Karpas-422 (cell line): ENCODE measurements around the gene ANKRD44. TPM values are rescaled to one million over a fixed set of nuclear protein-coding genes. Genes with fewer than 3 reads are reported as not detected.

ENCODE experiments used
- DNase-seq: peaks from one replicate; pipeline ENCODE4 v3.0.0-alpha.2; 2015
- H2AFZ ChIP-seq: fragments of 200-600 bp; sonication (generic); 2 replicates; pipeline ENCODE4 v1.6.1; 2014; ENCODE audit warnings: antibody characterized with exemption, low read length, mixed read lengths
- H3K27ac ChIP-seq: fragments of 200-600 bp; sonication (generic); 2 replicates; pipeline ENCODE4 v1.5.1; 2014; ENCODE audit warnings: mild to moderate bottlenecking, low read length, moderate library complexity
- H3K27me3 ChIP-seq: fragments of 200-600 bp; sonication (generic); 2 replicates; pipeline ENCODE4 v1.6.1; 2014; ENCODE audit warnings: low read length, mixed read lengths
- H3K36me3 ChIP-seq: fragments of 200-600 bp; sonication (generic); 2 replicates; pipeline ENCODE4 v1.6.1; 2014; ENCODE audit warnings: low read length, mixed read lengths; ENCODE audit not compliant: insufficient read depth
- H3K4me1 ChIP-seq: fragments of 200-600 bp; sonication (generic); 2 replicates; pipeline ENCODE4 v1.6.1; 2014; ENCODE audit warnings: mild to moderate bottlenecking, low read length, mixed read lengths
- H3K4me2 ChIP-seq: fragments of 200-600 bp; sonication (generic); 2 replicates; pipeline ENCODE4 v1.6.1; 2014; ENCODE audit warnings: low read length, low read depth, mild to moderate bottlenecking; ENCODE audit not compliant: poor library complexity, severe bottlenecking
- H3K4me3 ChIP-seq: fragments of 200-600 bp; sonication (generic); 2 replicates; pipeline ENCODE4 v1.5.1; 2014; ENCODE audit warnings: mild to moderate bottlenecking, antibody characterized with exemption, low read length, mixed read lengths
- H3K79me2 ChIP-seq: fragments of 200-600 bp; sonication (generic); 2 replicates; pipeline ENCODE4 v1.6.1; 2014; ENCODE audit warnings: mild to moderate bottlenecking, low read length, mixed read lengths
- H3K9ac ChIP-seq: fragments of 200-600 bp; sonication (generic); 2 replicates; pipeline ENCODE4 v1.6.0; 2014; ENCODE audit warnings: low read length
- H3K9me2 ChIP-seq: fragments of 200-600 bp; sonication (generic), shearing (Covaris generic); replicated peaks from 2 replicates; pipeline ENCODE4 v1.6.0; 2014; ENCODE audit warnings: mild to moderate bottlenecking, low read length, moderate library complexity; ENCODE audit not compliant: insufficient read depth
- H3K9me3 ChIP-seq: fragments of 300-700, 200-600 bp; sonication (generic); 2 replicates; pipeline ENCODE4 v1.6.1; 2014; ENCODE audit warnings: low read length, mixed read lengths
- H4K20me1 ChIP-seq: fragments of 200-600 bp; sonication (generic); 2 replicates; pipeline ENCODE4 v1.6.1; 2014; ENCODE audit warnings: mild to moderate bottlenecking, antibody characterized with exemption, low read length, low read depth; ENCODE audit not compliant: insufficient read depth
- total RNA-seq: library from RNA; depleted of rRNA; stranded (reverse); fragments of >200 nt; shearing (Covaris generic); gene quantifications from 2 replicates; pipeline ENCODE4 v1.2.3, GENCODE V29; 2014; ENCODE audit warnings: low replicate concordance

ANKRD44 gene
- total RNA-seq, 1 experiment from 2014 or later, result 120 TPM

DNA sequence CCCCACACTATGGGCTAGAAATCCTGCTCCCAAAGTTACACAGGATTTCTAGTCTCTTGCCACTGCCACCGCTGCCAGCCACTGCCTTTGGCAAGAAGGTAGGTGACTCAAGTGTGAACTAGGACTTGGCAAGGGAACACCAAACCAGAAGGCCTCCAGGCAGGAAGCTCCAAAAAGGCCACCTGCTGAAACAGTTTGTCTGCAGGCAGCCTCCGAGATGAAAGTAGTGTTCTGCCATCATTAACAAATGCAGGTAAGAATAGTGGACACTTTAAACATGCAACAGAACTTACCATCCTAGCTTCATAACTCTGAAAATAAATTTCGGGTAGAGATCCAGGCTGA is 3.9 kb downstream of the ANKRD44 start:
- H3K9me2 ChIP-seq, result no peaks in the 10 kb centered on the region
- peak; percentile 59 for DNase-seq
- no peaks in the 10 kb centered on the region for H3K27me3 ChIP-seq
- H3K9ac ChIP-seq, result peak overlapping the region; percentile 84
- H3K4me2 ChIP-seq, result peak overlapping the region; percentile 73
- peaks cover 91% of the 10 kb centered on the region for H3K79me2 ChIP-seq
- H4K20me1 ChIP-seq, result peaks cover 5% of the 10 kb centered on the region; the same call in 1 of the 2 replicates
- H3K4me1 ChIP-seq, result peaks cover 77% of the 10 kb centered on the region
- peaks cover 18% of the 10 kb centered on the region for H3K36me3 ChIP-seq
- H3K9me3 ChIP-seq, result no peaks in the 10 kb centered on the region
- no peak overlapping the region for H2AFZ ChIP-seq
- H3K27ac ChIP-seq, result peak overlapping the region; percentile 92
- peak overlapping the region; percentile 86 for H3K4me3 ChIP-seq

DNA sequence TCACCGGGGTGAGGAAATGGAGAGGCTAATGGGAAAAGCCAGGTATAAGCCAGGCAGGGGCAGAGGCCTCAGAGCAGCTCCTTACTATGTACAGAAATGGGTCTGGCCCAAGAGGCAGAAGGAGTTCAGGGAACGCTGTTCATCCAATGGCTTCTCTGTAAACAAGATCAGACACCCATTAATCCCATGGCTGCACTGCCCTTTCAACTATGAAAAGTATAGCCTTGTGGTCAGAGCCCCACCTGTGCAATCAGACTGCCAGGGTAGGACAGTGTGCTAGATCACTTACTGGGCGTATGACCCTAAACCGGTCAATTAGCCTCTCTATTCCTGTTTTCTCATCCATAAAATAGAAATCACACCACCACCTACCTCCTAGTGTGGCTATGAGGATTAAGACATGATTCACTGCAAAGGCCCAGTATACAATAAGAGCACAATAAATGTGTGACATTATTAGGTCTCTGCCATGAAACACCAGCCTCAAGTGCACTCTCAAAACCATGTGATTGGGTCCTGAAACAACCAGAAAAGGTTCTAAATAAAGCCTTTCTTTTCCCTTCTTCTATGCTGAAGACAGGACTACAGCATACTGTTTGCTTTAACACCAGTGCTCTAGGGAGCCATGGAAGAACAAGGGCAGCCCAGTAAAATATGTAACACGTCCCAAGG is 4.4 kb downstream of the ANKRD44 start:
- H3K9ac ChIP-seq, result peak overlapping the region; percentile 84
- H3K4me3 ChIP-seq, result peak overlapping the region; percentile 86
- peaks cover 91% of the 10 kb centered on the region for H3K79me2 ChIP-seq
- no peak overlapping the region for H2AFZ ChIP-seq
- H4K20me1 ChIP-seq, result peaks cover 5% of the 10 kb centered on the region; the same call in 1 of the 2 replicates
- H3K9me3 ChIP-seq, result no peaks in the 10 kb centered on the region
- peak overlapping the region; percentile 73 for H3K4me2 ChIP-seq
- no peak for DNase-seq
- H3K9me2 ChIP-seq, result no peaks in the 10 kb centered on the region
- peaks cover 72% of the 10 kb centered on the region for H3K4me1 ChIP-seq
- H3K27ac ChIP-seq, result peak overlapping the region; percentile 92
- H3K27me3 ChIP-seq, result no peaks in the 10 kb centered on the region
- H3K36me3 ChIP-seq, result peaks cover 20% of the 10 kb centered on the region

GRCh38 chr2:197304556-197305011 is 6.0 kb downstream of the ANKRD44 start:
- Histone ChIP-seq H3K79me2 (peaks cover 99% of the 10 kb centered on the region), H3K27me3 (no peaks in the 10 kb centered on the region), H3K9me3 (no peaks in the 10 kb centered on the region), H3K4me2 (peak overlapping the region; percentile 73), H3K27ac (peak overlapping the region; percentile 92), H4K20me1 (peaks cover 5% of the 10 kb centered on the region; the same call in 1 of the 2 replicates), H3K36me3 (peaks cover 31% of the 10 kb centered on the region), H3K4me1 (peaks cover 73% of the 10 kb centered on the region), H2AFZ (no peak overlapping the region), H3K9ac (no peak overlapping the region), H3K4me3 (no peak overlapping the region), H3K9me2 (no peaks in the 10 kb centered on the region)
- no peak for DNase-seq

GRCh38 chr2:197300139-197300538 is 10.4 kb downstream of the ANKRD44 start:
- no peaks in the 10 kb centered on the region for H4K20me1 ChIP-seq
- H3K36me3 ChIP-seq, result peaks cover 39% of the 10 kb centered on the region
- no peaks in the 10 kb centered on the region for H3K9me2 ChIP-seq
- peaks cover 69% of the 10 kb centered on the region for H3K4me1 ChIP-seq
- DNase-seq, result no peak
- H3K27me3 ChIP-seq, result no peaks in the 10 kb centered on the region
- H3K9me3 ChIP-seq, result no peaks in the 10 kb centered on the region
- no peak overlapping the region for H3K4me3 ChIP-seq
- no peak overlapping the region for H2AFZ ChIP-seq
- no peak overlapping the region for H3K9ac ChIP-seq
- H3K4me2 ChIP-seq, result no peak overlapping the region
- peaks cover 100% of the 10 kb centered on the region for H3K79me2 ChIP-seq
- H3K27ac ChIP-seq, result peak overlapping the region; percentile 36; the same call in 1 of the 2 replicates

GRCh38 chr2:197298609-197299008 is 12.0 kb downstream of the ANKRD44 start:
- no peak for DNase-seq
- Histone ChIP-seq H3K27me3 (no peaks in the 10 kb centered on the region), H3K4me2 (peak overlapping the region; percentile 76), H3K4me1 (peaks cover 71% of the 10 kb centered on the region), H3K4me3 (no peak overlapping the region), H2AFZ (no peak overlapping the region), H3K9ac (no peak overlapping the region), H4K20me1 (no peaks in the 10 kb centered on the region), H3K9me2 (no peaks in the 10 kb centered on the region), H3K27ac (peak overlapping the region; percentile 94), H3K79me2 (peaks cover 100% of the 10 kb centered on the region), H3K9me3 (no peaks in the 10 kb centered on the region), H3K36me3 (peaks cover 39% of the 10 kb centered on the region)

- peak overlapping the region; percentile 76 for H3K4me2 ChIP-seq
- DNase-seq, result peak; percentile 58
Measured at GRCh38 chr2:197297772-197298318, 12.7 kb downstream of the ANKRD44 start.

GRCh38 chr2:197297266-197297665 is 13.3 kb downstream of the ANKRD44 start:
- Histone ChIP-seq H3K4me3 (peak overlapping the region; percentile 48), H3K9ac (peak overlapping the region; percentile 48), H3K27ac (peak overlapping the region; percentile 94), H3K4me2 (peak overlapping the region; percentile 76), H3K27me3 (no peaks in the 10 kb centered on the region), H2AFZ (no peak overlapping the region), H4K20me1 (no peaks in the 10 kb centered on the region), H3K36me3 (peaks cover 30% of the 10 kb centered on the region), H3K79me2 (peaks cover 100% of the 10 kb centered on the region), H3K4me1 (peaks cover 70% of the 10 kb centered on the region), H3K9me2 (no peaks in the 10 kb centered on the region), H3K9me3 (no peaks in the 10 kb centered on the region)
- DNase-seq, result peak; percentile 73

More at GRCh38 chr2:197297772-197298318, 12.7 kb downstream of the ANKRD44 start:
- peaks cover 100% of the 10 kb centered on the region for H3K79me2 ChIP-seq
- peaks cover 32% of the 10 kb centered on the region for H3K36me3 ChIP-seq
- H2AFZ ChIP-seq, result no peak overlapping the region
- peak overlapping the region; percentile 48; the same call in 1 of the 2 replicates for H3K9ac ChIP-seq
- peaks cover 72% of the 10 kb centered on the region for H3K4me1 ChIP-seq
- H3K9me3 ChIP-seq, result no peaks in the 10 kb centered on the region
- no peaks in the 10 kb centered on the region for H3K27me3 ChIP-seq
- peak overlapping the region; percentile 94 for H3K27ac ChIP-seq
- no peaks in the 10 kb centered on the region for H4K20me1 ChIP-seq
- H3K4me3 ChIP-seq, result peak overlapping the region; percentile 48
- no peaks in the 10 kb centered on the region for H3K9me2 ChIP-seq

DNA sequence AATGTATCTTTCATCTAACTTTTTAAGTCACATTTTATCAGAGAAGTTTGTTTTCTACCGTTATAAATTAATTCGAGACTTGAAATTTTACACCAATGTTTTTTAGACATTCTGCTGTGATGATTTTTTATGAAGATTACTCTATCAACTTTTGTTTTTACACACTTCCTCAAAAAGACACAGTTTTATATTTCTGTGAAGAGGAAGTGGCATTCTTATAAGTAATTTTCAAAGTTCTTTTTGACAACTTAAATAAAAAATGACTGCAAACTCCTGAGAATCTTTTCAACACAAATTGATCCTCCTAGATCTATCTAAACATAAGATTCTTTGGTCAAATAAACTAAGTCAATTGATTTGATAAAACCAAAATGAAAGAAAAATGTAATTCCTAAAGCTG is 13.7 kb downstream of the ANKRD44 start:
- peak overlapping the region; percentile 76 for H3K4me2 ChIP-seq
- H3K79me2 ChIP-seq, result peaks cover 100% of the 10 kb centered on the region
- peak; percentile 76 for DNase-seq
- H3K4me1 ChIP-seq, result peaks cover 70% of the 10 kb centered on the region
- no peaks in the 10 kb centered on the region for H3K27me3 ChIP-seq
- no peak overlapping the region for H2AFZ ChIP-seq
- no peaks in the 10 kb centered on the region for H3K9me2 ChIP-seq
- H4K20me1 ChIP-seq, result no peaks in the 10 kb centered on the region
- H3K9me3 ChIP-seq, result no peaks in the 10 kb centered on the region
- H3K9ac ChIP-seq, result peak overlapping the region; percentile 48
- peaks cover 28% of the 10 kb centered on the region for H3K36me3 ChIP-seq
- H3K4me3 ChIP-seq, result peak overlapping the region; percentile 48
- H3K27ac ChIP-seq, result peak overlapping the region; percentile 94
